HepG2 (cell line): Measurements from ENCODE around the gene PGR. TPM values are rescaled to one million over a fixed set of nuclear protein-coding genes. Genes with fewer than 3 reads are reported as not detected.

Source experiments
- ATAC-seq: fragments of 200-7000 bp; cut with Tn5 transposase; 3 replicates; pipeline ENCODE4 v1.9.1; 2020; ENCODE audit warnings: mild to moderate bottlenecking, moderate library complexity
- BruUV-seq: library from RNA; stranded (reverse); fragments of 400-500 nt; replicated peaks from 2 replicates; lab custom pipeline; 2021; lab: Mats Ljungman, UMichigan
- CTCF ChIA-PET: fragments of 300-600 bp; formaldehyde crosslinking; extraction: SDS; loops from one replicate; lab custom pipeline; 2021; ENCODE audit warnings: low total read pairs, inconsistent platforms, low intra/inter-chr PET ratio; lab: Yijun Ruan, JAX
- POLR2A ChIA-PET: fragments of 350-600 bp; sonication (Branson Sonifier 250); formaldehyde crosslinking; loops from one replicate; lab custom pipeline; 2020; ENCODE audit warnings: antibody characterized with exemption, inconsistent platforms; lab: Yijun Ruan, JAX
- DNase-seq: peaks from one replicate; pipeline ENCODE4 v3.0.0-alpha.2; 2015; ENCODE audit warnings: low spot score
- FAIRE-seq: peaks from 3 replicates; lab custom pipeline; 2011; peaks lifted over from hg19 to GRCh38; lab: Jason Lieb, UNC
- H2AFZ ChIP-seq: one replicate; pipeline ENCODE4 v1.6.1; 2011; ENCODE audit warnings: low read length, inconsistent platforms
- H3K27ac ChIP-seq: fragments of 300-600 bp; 3 replicates; pipeline ENCODE4 v1.8.0; 2011; ENCODE audit warnings: mixed run types, mild to moderate bottlenecking, mixed read lengths, low read length, inconsistent platforms; ENCODE audit not compliant: insufficient read depth; ENCODE audit errors: extremely low read length
- H3K27me3 ChIP-seq, 2 experiments: fragments of 200-600 bp in 1 of 2; 2 replicates in 1 of 2; 3 replicates in 1 of 2; pipeline versions ENCODE4 v1.6.0 to v1.8.0; 2011; ENCODE audit warnings: low read length in 2 of 2, mild to moderate bottlenecking in 2 of 2, moderate library complexity in 2 of 2, inconsistent platforms in 1 of 2; ENCODE audit not compliant: insufficient read depth in 2 of 2, control insufficient read depth in 1 of 2
- H3K36me3 ChIP-seq, 2 experiments: fragments of 200-600 bp in 1 of 2; replicated peaks in 1 of 2; 2 replicates in 1 of 2; 3 replicates in 1 of 2; pipeline versions ENCODE4 v1.5.1 to v1.8.0; 2011; ENCODE audit warnings: low read length in 2 of 2, inconsistent platforms in 1 of 2; ENCODE audit not compliant: insufficient read depth in 2 of 2, control insufficient read depth in 1 of 2
- H3K4me1 ChIP-seq: 2 replicates; pipeline ENCODE4 v1.5.1; 2012; ENCODE audit warnings: low read length, inconsistent platforms; ENCODE audit not compliant: insufficient read depth
- H3K4me2 ChIP-seq: 2 replicates; pipeline ENCODE4 v1.6.0; 2011; ENCODE audit warnings: low read depth, low read length, inconsistent platforms
- H3K4me3 ChIP-seq, 3 experiments: fragments of 200-600 bp in 1 of 3; sonication (generic), shearing (Covaris generic) in 1 of 3; replicated peaks in 1 of 3; 2 replicates each; pipeline ENCODE4 v1.5.1; 2011 to 2016; ENCODE audit warnings: low read length in 3 of 3, inconsistent platforms in 2 of 3, low read depth in 2 of 3, mild to moderate bottlenecking in 2 of 3, control low read depth in 1 of 3, mixed read lengths in 1 of 3; ENCODE audit not compliant: insufficient read depth in 1 of 3
- H3K79me2 ChIP-seq: one replicate; pipeline ENCODE4 v1.6.1; 2011; ENCODE audit warnings: low read length, inconsistent platforms; ENCODE audit not compliant: insufficient read depth
- H3K9ac ChIP-seq: 2 replicates; pipeline ENCODE4 v1.6.0; 2011; ENCODE audit warnings: mild to moderate bottlenecking, low read depth, low read length, inconsistent platforms; ENCODE audit not compliant: insufficient read depth
- H3K9me3 ChIP-seq: 2 replicates; pipeline ENCODE4 v1.5.1; 2012; ENCODE audit warnings: mild to moderate bottlenecking, low read length
- H4K20me1 ChIP-seq: 2 replicates; pipeline ENCODE4 v1.6.0; 2011; ENCODE audit warnings: inconsistent platforms, mild to moderate bottlenecking, low read length, moderate library complexity; ENCODE audit not compliant: insufficient read depth
- ATAD3A ChIP-seq: sonication (generic); formaldehyde crosslinking; IDR thresholded peaks from 2 replicates; pipeline ENCODE4 v1.4.0; 2020; ENCODE audit warnings: missing genetic modification reagents
- CREB1 ChIP-seq, 2 experiments: fragments of 450-650 bp in 1 of 2; IDR thresholded peaks; 2 replicates each; pipeline ENCODE4 v1.6.1; 2016 to 2017; ENCODE audit warnings: control low read depth in 1 of 2, mild to moderate bottlenecking in 1 of 2, missing compliant biosample characterization in 1 of 2, missing genetic modification characterization in 1 of 2
- DDIT3 ChIP-seq: sonication (generic); formaldehyde crosslinking; IDR thresholded peaks from 2 replicates; pipeline ENCODE4 v1.4.0; 2020; ENCODE audit warnings: mild to moderate bottlenecking, missing genetic modification reagents
- DNMT3B ChIP-seq: conservative IDR thresholded peaks from 2 replicates; pipeline ENCODE4 v1.6.1; 2016; ENCODE audit warnings: missing biosample characterization, control low read depth
- FOXJ3 ChIP-seq: sonication (generic); formaldehyde crosslinking; IDR thresholded peaks from 2 replicates; pipeline ENCODE4 v1.4.0; 2020; ENCODE audit warnings: missing genetic modification reagents, mild to moderate bottlenecking, borderline replicate concordance
- GMEB2 ChIP-seq: IDR thresholded peaks from 2 replicates; pipeline ENCODE4 v1.6.1; 2016; ENCODE audit warnings: missing biosample characterization, missing genetic modification reagents, low read depth
- HOXA5 ChIP-seq: sonication (generic); formaldehyde crosslinking; IDR thresholded peaks from 2 replicates; pipeline ENCODE4 v1.4.0; 2020; ENCODE audit warnings: missing genetic modification reagents
- KDM5B ChIP-seq: sonication (generic); formaldehyde crosslinking; IDR thresholded peaks from 2 replicates; pipeline ENCODE4 v1.4.0; 2020; ENCODE audit warnings: missing genetic modification reagents, mild to moderate bottlenecking, borderline replicate concordance
- NCOR1 ChIP-seq: fragments of 200-600 bp; sonication (generic); IDR thresholded peaks from 2 replicates; pipeline ENCODE4 v1.7.0; 2017; ENCODE audit warnings: antibody characterized with exemption, low read length, borderline replicate concordance
- NFATC3 ChIP-seq: sonication (generic); formaldehyde crosslinking; IDR thresholded peaks from 2 replicates; pipeline ENCODE4 v1.5.1; 2020; ENCODE audit warnings: mild to moderate bottlenecking, missing genetic modification reagents
- RBAK ChIP-seq: sonication (generic); formaldehyde crosslinking; IDR thresholded peaks from 2 replicates; pipeline ENCODE4 v1.5.1; 2020; ENCODE audit warnings: mild to moderate bottlenecking, missing genetic modification reagents
- SOX5 ChIP-seq: IDR thresholded peaks from 2 replicates; pipeline ENCODE4 v1.6.1; 2016; ENCODE audit warnings: borderline replicate concordance
- SRF ChIP-seq: IDR thresholded peaks from 2 replicates; pipeline ENCODE4 v1.6.1; 2011; ENCODE audit warnings: mild to moderate bottlenecking, low read depth, low read length, moderate library complexity
- ZBTB25 ChIP-seq: IDR thresholded peaks from 2 replicates; pipeline ENCODE4 v1.6.1; 2018; ENCODE audit warnings: missing genetic modification reagents
- ZNF576 ChIP-seq: sonication (generic); formaldehyde crosslinking; IDR thresholded peaks from 2 replicates; pipeline ENCODE4 v1.4.0; 2020; ENCODE audit warnings: mild to moderate bottlenecking, missing genetic modification reagents
- ZNF629 ChIP-seq: sonication (generic); formaldehyde crosslinking; conservative IDR thresholded peaks from 2 replicates; pipeline ENCODE4 v1.5.0; 2020; ENCODE audit warnings: missing genetic modification reagents
- ZNF839 ChIP-seq: sonication (generic); formaldehyde crosslinking; IDR thresholded peaks from 2 replicates; pipeline ENCODE4 v1.4.0; 2020; ENCODE audit warnings: missing genetic modification reagents, mild to moderate bottlenecking, borderline replicate concordance
- WGBS: methylation state at CpG from one replicate; pipeline ENCODE4 v1.1.6; 2017; ENCODE audit warnings: low lambda C conversion rate; 5-methylcytosine and 5-hydroxymethylcytosine counted together
- in situ Hi-C: cut with HindIII; loops from 2 replicates; pipeline ENCODE4 v1.10.0; 2017; ENCODE audit warnings: low pct_unique_long_range_greater_than_20kb; ENCODE audit not compliant: extremely low pct_ligation_motif_present
- intact Hi-C: fragments of 100-400 bp; cut with micrococcal nuclease; formaldehyde crosslinking; loops from one replicate; pipeline ENCODE4 v1.10.0; 2022; ENCODE audit not compliant: unreplicated experiment
- polyA plus RNA-seq, 8 experiments: library from polyadenylated mRNA; depleted of rRNA in 3 of 8; stranded (reverse) in 7 of 8; unstranded in 1 of 8; fragments of >200 nt; fragmentation: Illumina TruSeq in 4 of 8; extraction: Trizol in 4 of 8; gene quantifications; 2 replicates each; pipeline versions ENCODE4 v1.2.1 to v1.2.3, GENCODE V29; 2011 to 2016; ENCODE audit warnings: low read depth in 4 of 8, missing spikeins in 1 of 8, mixed read lengths in 1 of 8; ENCODE audit not compliant: insufficient read depth in 1 of 8
- total RNA-seq, 5 experiments: library from RNA; depleted of rRNA; stranded (reverse); fragments of >200 nt; fragmentation: Illumina TruSeq; extraction: Trizol; gene quantifications; 2 replicates each; pipeline ENCODE4 v1.2.3, GENCODE V29; 2016; ENCODE audit warnings: low read depth in 1 of 5
- TF ChIP-seq, protein P1 (sequence below): sonication (generic); formaldehyde crosslinking; IDR thresholded peaks from 2 replicates; pipeline ENCODE4 v1.8.0; 2022; ENCODE audit warnings: mild to moderate bottlenecking, missing genetic modification reagents, moderate library complexity

Gene PGR
- total and polyA plus RNA-seq, 2 of the 13 experiments (the other 11 are each of a cell fraction or from before 2014, with no cell fraction given) = not detected

GRCh38 chr11:101096036-101096704 is 33.4 kb downstream of the PGR start:
- ChIA-PET CTCF (no interaction called here), POLR2A (no interaction called here)
- no peak overlapping the region for H3K9ac ChIP-seq
- 1% methylated on average over 4 of the region's 4 CpGs for WGBS
- H3K79me2 ChIP-seq = no peaks in the 10 kb centered on the region
- H3K4me1 ChIP-seq = no peaks in the 10 kb centered on the region
- no peak overlapping the region for H2AFZ ChIP-seq
- DNase-seq = no peak
- H3K27me3 ChIP-seq = no peaks in the 10 kb centered on the region
- intact Hi-C loops (no loop called here), in situ Hi-C loops (no loop called here)
- no peaks in the 10 kb centered on the region for H3K9me3 ChIP-seq
- H3K4me3 ChIP-seq = no peak overlapping the region
- ATAC-seq = no peak
- no peak for FAIRE-seq
- no TSS peak for BruUV-seq
- H4K20me1 ChIP-seq = no peaks in the 10 kb centered on the region
- H3K4me2 ChIP-seq = no peak overlapping the region
- no peak overlapping the region for H3K27ac ChIP-seq
- no peaks in the 10 kb centered on the region for H3K36me3 ChIP-seq
- TF ChIP-seq NCOR1 (no peak), ATAD3A (CRISPR knock-in tag) (no peak), DNMT3B (no peak), KDM5B (CRISPR knock-in tag) (no peak), HOXA5 (CRISPR knock-in tag) (no peak), ZNF839 (CRISPR knock-in tag) (no peak), CREB1 (IDR thresholded peaks at IDR 0.05) (no peak), CREB1 (CRISPR knock-in tag; IDR thresholded peaks at IDR 0.05) (no peak), SOX5 (no peak), ZNF629 (CRISPR knock-in tag) (no peak), FOXJ3 (CRISPR knock-in tag) (no peak), ZBTB25 (CRISPR knock-in tag) (no peak), GMEB2 (CRISPR knock-in tag) (no peak), SRF (no peak), DDIT3 (CRISPR knock-in tag) (no peak), ZNF576 (CRISPR knock-in tag) (no peak), RBAK (CRISPR knock-in tag) (no peak), NFATC3 (CRISPR knock-in tag) (no peak)
- TF ChIP-seq, protein P1, sequence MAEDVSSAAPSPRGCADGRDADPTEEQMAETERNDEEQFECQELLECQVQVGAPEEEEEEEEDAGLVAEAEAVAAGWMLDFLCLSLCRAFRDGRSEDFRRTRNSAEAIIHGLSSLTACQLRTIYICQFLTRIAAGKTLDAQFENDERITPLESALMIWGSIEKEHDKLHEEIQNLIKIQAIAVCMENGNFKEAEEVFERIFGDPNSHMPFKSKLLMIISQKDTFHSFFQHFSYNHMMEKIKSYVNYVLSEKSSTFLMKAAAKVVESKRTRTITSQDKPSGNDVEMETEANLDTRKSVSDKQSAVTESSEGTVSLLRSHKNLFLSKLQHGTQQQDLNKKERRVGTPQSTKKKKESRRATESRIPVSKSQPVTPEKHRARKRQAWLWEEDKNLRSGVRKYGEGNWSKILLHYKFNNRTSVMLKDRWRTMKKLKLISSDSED (CRISPR knock-in tag) = no peak
